Measurements from ENCODE around the gene FOXRED1.
A peak's percentile ranks its signal among the peaks of the same experiment; 100 is the strongest.

Gene FOXRED1

GRCh38 chr11:126310992-126311310 lies 42.0 kb downstream of the FOXRED1 start:
- H3K27me3 Mint-ChIP-seq: no peaks in the 10 kb centered on the region
- H3K27ac Mint-ChIP-seq: no peak overlapping the region
- H3K4me3 Mint-ChIP-seq: no peak overlapping the region
- H3K9me3 Mint-ChIP-seq: no peaks in the 10 kb centered on the region
- DNase-seq: no peak
- ATAC-seq (replicated peaks): no peak
- peaks cover 29 to 46% of the 10 kb centered on the region in 2 donors for H3K36me3 Mint-ChIP-seq
- H3K4me1 Mint-ChIP-seq: peaks cover 27 to 50% of the 10 kb centered on the region in 2 donors

DNA sequence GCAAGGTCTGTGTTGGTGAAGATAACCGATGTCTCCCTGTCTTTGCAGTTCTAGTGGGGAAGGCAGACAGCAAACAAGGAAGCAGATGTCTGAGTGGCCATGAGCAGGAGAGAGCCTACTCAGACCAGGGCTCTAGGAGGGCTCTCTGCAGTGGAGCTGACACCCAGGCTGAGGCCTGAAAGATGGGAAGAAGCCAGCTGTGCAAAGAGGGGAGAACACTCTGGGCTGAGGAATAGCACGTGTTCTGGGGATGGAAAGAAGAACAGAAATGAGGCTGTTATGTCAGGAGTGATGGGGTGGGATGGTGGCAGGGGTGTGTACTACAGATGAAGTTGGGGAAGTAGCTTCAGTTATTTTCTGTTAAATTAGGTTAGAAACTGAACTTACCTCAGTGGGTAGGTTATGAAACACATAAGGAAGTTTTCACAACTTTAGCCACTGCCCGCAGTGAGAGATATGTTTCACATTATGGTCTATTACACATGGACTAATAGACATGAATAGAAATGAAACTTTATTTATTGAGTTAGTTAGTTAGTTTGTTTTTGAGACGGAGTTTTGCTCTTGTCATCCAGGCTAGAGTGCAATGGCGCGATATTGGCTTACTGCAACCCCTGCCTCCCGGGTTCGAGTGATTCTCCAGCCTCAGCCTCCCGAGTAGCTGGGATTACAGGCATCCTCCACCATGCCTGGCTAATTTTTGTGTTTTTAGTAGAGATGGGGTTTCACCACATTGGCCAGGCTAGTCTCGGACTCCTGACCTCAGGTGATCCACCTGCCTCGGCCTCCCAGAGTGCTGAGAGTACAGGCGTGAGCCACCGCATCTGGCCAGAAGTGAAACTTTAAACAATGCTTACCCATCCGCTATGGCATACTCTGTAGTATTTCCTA lies 42.7 kb downstream of the FOXRED1 start:
- ATAC-seq (replicated peaks) (peak; percentile 48 to 52), DNase-seq (no peak)
- Mint-ChIP-seq H3K27me3 (no peaks in the 10 kb centered on the region), H3K4me1 (peaks cover 25 to 47% of the 10 kb centered on the region in 2 donors), H3K27ac (peak overlapping the region; percentile 16), H3K9me3 (no peaks in the 10 kb centered on the region), H3K4me3 (no peak overlapping the region), H3K36me3 (peaks cover 32 to 47% of the 10 kb centered on the region in 2 donors)

- no peaks in the 10 kb centered on the region for H3K9me3 Mint-ChIP-seq
- ATAC-seq (replicated peaks) (no peak), DNase-seq (no peak)
- H3K36me3 Mint-ChIP-seq: peaks cover 36 to 46% of the 10 kb centered on the region in 2 donors
- H3K27ac Mint-ChIP-seq: no peak overlapping the region
- H3K27me3 Mint-ChIP-seq: no peaks in the 10 kb centered on the region
- no peak overlapping the region for H3K4me3 Mint-ChIP-seq
- peaks cover 28 to 46% of the 10 kb centered on the region in 2 donors for H3K4me1 Mint-ChIP-seq
These were observed 44.0 kb downstream of the FOXRED1 start for GRCh38 chr11:126312961-126313360.

GRCh38 chr11:126313826-126314225 lies 44.9 kb downstream of the FOXRED1 start:
- peak in 1 of 2 donors; percentile 28 for ATAC-seq (replicated peaks)
- no peaks in the 10 kb centered on the region for H3K9me3 Mint-ChIP-seq
- peak overlapping the region; percentile 7 for H3K27ac Mint-ChIP-seq
- no peak for DNase-seq
- H3K36me3 Mint-ChIP-seq: peaks cover 36 to 52% of the 10 kb centered on the region in 2 donors
- peaks cover 37 to 53% of the 10 kb centered on the region in 2 donors for H3K4me1 Mint-ChIP-seq
- H3K4me3 Mint-ChIP-seq: no peak overlapping the region
- H3K27me3 Mint-ChIP-seq: no peaks in the 10 kb centered on the region

- DNase-seq (no peak), ATAC-seq (replicated peaks) (no peak)
- no peaks in the 10 kb centered on the region for H3K27me3 Mint-ChIP-seq
- H3K4me1 Mint-ChIP-seq: peaks cover 29 to 46% of the 10 kb centered on the region in 2 donors
- H3K4me3 Mint-ChIP-seq: no peak overlapping the region
- peak overlapping the region; percentile 14 for H3K27ac Mint-ChIP-seq
- H3K36me3 Mint-ChIP-seq: peaks cover 43 to 60% of the 10 kb centered on the region in 2 donors
- no peaks in the 10 kb centered on the region for H3K9me3 Mint-ChIP-seq
These were observed 48.4 kb downstream of the FOXRED1 start for GRCh38 chr11:126317432-126317755.

DNA sequence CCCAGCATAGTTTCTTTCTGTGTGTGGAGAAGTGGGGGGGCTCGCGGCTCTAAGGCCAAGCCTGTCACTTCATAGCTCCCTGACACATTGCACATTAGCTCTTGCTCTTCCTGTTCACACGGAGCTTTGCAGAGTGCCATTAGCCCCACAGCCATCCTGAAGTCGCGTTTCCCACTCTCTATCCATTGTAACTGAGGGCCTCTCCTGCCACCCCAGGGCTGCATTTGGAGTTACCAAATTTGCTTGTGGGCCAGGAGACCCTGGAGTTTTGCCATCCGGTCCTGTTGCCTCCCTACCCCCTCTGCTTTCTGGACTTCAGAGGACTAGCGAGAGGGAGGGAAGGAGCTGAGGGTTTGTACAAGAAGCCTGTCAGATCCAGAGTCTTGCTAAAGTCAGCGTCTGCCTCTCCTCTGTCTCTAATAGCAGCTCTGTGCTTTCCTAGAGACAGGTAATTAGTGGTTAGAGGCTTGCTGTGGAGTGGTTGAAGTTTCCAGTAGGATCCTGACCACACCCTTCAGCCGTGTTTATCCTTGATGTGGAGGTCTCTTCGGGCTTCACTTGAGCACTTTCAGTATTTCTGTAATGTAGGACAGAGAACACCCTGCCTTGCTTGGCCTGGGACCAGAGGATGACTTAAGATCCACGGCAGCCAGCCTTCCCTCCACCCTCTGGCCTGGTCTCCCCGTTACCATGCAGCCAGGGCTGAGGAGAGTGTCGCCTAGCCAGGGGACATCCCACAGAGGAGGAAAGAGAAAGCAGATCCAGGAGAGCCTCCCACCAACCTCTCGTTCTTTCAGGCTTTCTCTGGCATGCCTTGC lies 49.0 kb downstream of the FOXRED1 start:
- DNase-seq: no peak

GRCh38 chr11:126318574-126319373 lies 49.8 kb downstream of the FOXRED1 start:
- Mint-ChIP-seq H3K27me3 (no peaks in the 10 kb centered on the region), H3K27ac (peak overlapping the region; percentile 70), H3K4me1 (peaks cover 29 to 44% of the 10 kb centered on the region in 2 donors), H3K4me3 (peak overlapping the region in 1 of 2 donors; percentile 26), H3K36me3 (peaks cover 40 to 60% of the 10 kb centered on the region in 2 donors), H3K9me3 (no peaks in the 10 kb centered on the region)
- peak; percentile 90 to 92 for ATAC-seq (replicated peaks)
- DNase-seq: no peak

More for the DNA sequence above, 49.0 kb downstream of the FOXRED1 start:
- H3K27ac Mint-ChIP-seq: peak overlapping the region; percentile 70
- peaks cover 40 to 60% of the 10 kb centered on the region in 2 donors for H3K36me3 Mint-ChIP-seq
- H3K4me3 Mint-ChIP-seq: peak overlapping the region in 1 of 2 donors; percentile 26
- peaks cover 29 to 46% of the 10 kb centered on the region in 2 donors for H3K4me1 Mint-ChIP-seq
- H3K9me3 Mint-ChIP-seq: no peaks in the 10 kb centered on the region
- peak; percentile 7 to 48 for ATAC-seq (replicated peaks)
- H3K27me3 Mint-ChIP-seq: no peaks in the 10 kb centered on the region

- DNase-seq (no peak), ATAC-seq (replicated peaks) (no peak)
- Mint-ChIP-seq H3K9me3 (no peaks in the 10 kb centered on the region), H3K4me1 (peaks cover 25 to 40% of the 10 kb centered on the region in 2 donors), H3K27ac (no peak overlapping the region), H3K36me3 (peaks cover 36 to 54% of the 10 kb centered on the region in 2 donors), H3K27me3 (no peaks in the 10 kb centered on the region), H3K4me3 (no peak overlapping the region)
These were observed 50.4 kb downstream of the FOXRED1 start for GRCh38 chr11:126319374-126319740.

DNA sequence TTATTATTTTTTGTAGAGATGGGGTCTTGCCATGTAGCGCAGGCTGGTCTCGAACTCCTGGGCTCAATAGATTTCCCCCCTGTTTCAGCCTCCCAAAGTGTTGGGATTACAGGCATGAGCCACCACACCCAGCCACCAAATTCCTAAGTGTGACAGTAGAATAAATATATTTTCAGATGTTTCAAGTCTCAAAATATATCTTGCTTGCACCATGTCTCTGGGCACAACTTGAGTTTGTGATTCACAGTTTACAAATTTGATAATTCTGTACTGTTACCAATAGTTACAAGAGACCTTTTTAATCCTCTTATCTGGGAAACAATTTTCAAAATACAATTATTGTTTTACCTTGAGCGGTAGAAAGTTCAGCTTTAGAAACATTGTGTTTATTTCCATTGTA lies 54.0 kb downstream of the FOXRED1 start:
- DNase-seq: no peak
- no peak overlapping the region for H3K27ac Mint-ChIP-seq
- H3K4me1 Mint-ChIP-seq: peaks cover 24 to 26% of the 10 kb centered on the region in 2 donors
- H3K9me3 Mint-ChIP-seq: no peaks in the 10 kb centered on the region
- no peak for ATAC-seq (replicated peaks)
- no peak overlapping the region for H3K4me3 Mint-ChIP-seq
- H3K36me3 Mint-ChIP-seq: peaks cover 21 to 52% of the 10 kb centered on the region in 2 donors
- H3K27me3 Mint-ChIP-seq: no peaks in the 10 kb centered on the region

- H3K27me3 Mint-ChIP-seq: no peaks in the 10 kb centered on the region
- H3K4me3 Mint-ChIP-seq: no peak overlapping the region
- H3K9me3 Mint-ChIP-seq: no peaks in the 10 kb centered on the region
- H3K36me3 Mint-ChIP-seq: peaks cover 22 to 49% of the 10 kb centered on the region in 2 donors
- H3K27ac Mint-ChIP-seq: peak overlapping the region; percentile 72
- H3K4me1 Mint-ChIP-seq: peaks cover 0 to 11% of the 10 kb centered on the region in 2 donors
- no peak for DNase-seq
- ATAC-seq (replicated peaks): no peak
These were observed 58.5 kb downstream of the FOXRED1 start for GRCh38 chr11:126327281-126328000.
